Astrocyte (in vitro differentiated cells and primary cell): Measurements from ENCODE around the gene RBM20. TPM values are rescaled to one million over a fixed set of nuclear protein-coding genes. Genes with fewer than 3 reads are reported as not detected.

Experiments used
- DNase-seq: peaks from one replicate; pipeline ENCODE4 v3.0.0-alpha.2; 2010; ENCODE audit warnings: low read depth
- FAIRE-seq: peaks from 2 replicates; lab custom pipeline; 2011; peaks lifted over from hg19 to GRCh38; lab: Jason Lieb, UNC
- H2AFZ ChIP-seq: 2 replicates; pipeline ENCODE4 v1.6.0; 2012; ENCODE audit warnings: low read depth, low read length, inconsistent platforms
- H3K27ac ChIP-seq: 2 replicates; pipeline ENCODE4 v1.5.1; 2011; ENCODE audit warnings: low read depth, low read length, inconsistent platforms
- H3K27me3 ChIP-seq: 2 replicates; pipeline ENCODE4 v1.6.0; 2011; ENCODE audit warnings: low read length, inconsistent platforms; ENCODE audit not compliant: insufficient read depth
- H3K36me3 ChIP-seq: 2 replicates; pipeline ENCODE4 v1.5.1; 2011; ENCODE audit warnings: low read length, inconsistent platforms; ENCODE audit not compliant: insufficient read depth
- H3K4me1 ChIP-seq: 2 replicates; pipeline ENCODE4 v1.5.1; 2011; ENCODE audit warnings: low read length, inconsistent platforms; ENCODE audit not compliant: insufficient read depth
- H3K4me2 ChIP-seq: 2 replicates; pipeline ENCODE4 v1.6.0; 2012; ENCODE audit warnings: low read length, inconsistent platforms
- H3K4me3 ChIP-seq: 2 replicates; pipeline ENCODE4 v1.5.1; 2011; ENCODE audit warnings: low read depth, mild to moderate bottlenecking, low read length, inconsistent platforms; ENCODE audit not compliant: insufficient read depth
- H3K79me2 ChIP-seq: 2 replicates; pipeline ENCODE4 v1.6.0; 2012; ENCODE audit warnings: mild to moderate bottlenecking, low read length, inconsistent platforms; ENCODE audit not compliant: insufficient read depth
- H3K9ac ChIP-seq: 2 replicates; pipeline ENCODE4 v1.6.0; 2012; ENCODE audit warnings: mild to moderate bottlenecking, low read length, inconsistent platforms
- H3K9me3 ChIP-seq: 2 replicates; pipeline ENCODE4 v1.5.1; 2012; ENCODE audit warnings: low read depth, mild to moderate bottlenecking, low read length, inconsistent platforms; ENCODE audit not compliant: insufficient read depth
- H4K20me1 ChIP-seq: 2 replicates; pipeline ENCODE4 v1.6.0; 2012; ENCODE audit warnings: low read length, inconsistent platforms; ENCODE audit not compliant: insufficient read depth
- H3K27ac Mint-ChIP-seq: one replicate; pipeline ENCODE4 v1.8.0; 2021; ENCODE audit warnings: mild to moderate bottlenecking, mixed read lengths; ENCODE audit not compliant: unreplicated experiment
- H3K27me3 Mint-ChIP-seq: one replicate; pipeline ENCODE4 v1.8.0; 2021; ENCODE audit warnings: low read depth, mixed read lengths; ENCODE audit not compliant: unreplicated experiment
- H3K36me3 Mint-ChIP-seq: one replicate; pipeline ENCODE4 v1.8.0; 2021; ENCODE audit warnings: low read depth, mixed read lengths; ENCODE audit not compliant: unreplicated experiment
- H3K4me1 Mint-ChIP-seq: one replicate; pipeline ENCODE4 v1.8.0; 2021; ENCODE audit warnings: low read depth, mixed read lengths; ENCODE audit not compliant: unreplicated experiment
- H3K4me3 Mint-ChIP-seq: one replicate; pipeline ENCODE4 v1.8.0; 2021; ENCODE audit warnings: mild to moderate bottlenecking, moderate library complexity, mixed read lengths; ENCODE audit not compliant: unreplicated experiment
- H3K9me3 Mint-ChIP-seq: one replicate; pipeline ENCODE4 v1.8.0; 2021; ENCODE audit warnings: mild to moderate bottlenecking, mixed read lengths; ENCODE audit not compliant: unreplicated experiment
- CTCF ChIP-seq: IDR thresholded peaks from 2 replicates; pipeline ENCODE4 v1.5.1; 2011; ENCODE audit warnings: low read depth, mild to moderate bottlenecking, inconsistent platforms, low read length, moderate library complexity; ENCODE audit not compliant: insufficient read depth
- EZH2 ChIP-seq: IDR thresholded peaks from 2 replicates; pipeline ENCODE4 v1.6.1; 2012; ENCODE audit warnings: mild to moderate bottlenecking, low read length, inconsistent platforms; ENCODE audit not compliant: insufficient read depth
- total RNA-seq: library from RNA; stranded (reverse); gene quantifications from 2 replicates; pipeline ENCODE4 v1.2.1, GENCODE V29; 2021

Gene RBM20
- total RNA-seq, 1 donor from 2014 or later = 1.5 TPM

- Mint-ChIP-seq H3K4me3 (no peak overlapping the region), H3K27ac (no peak overlapping the region), H3K9me3 (peaks cover 3% of the 10 kb centered on the region), H3K4me1 (peaks cover 5% of the 10 kb centered on the region), H3K27me3 (peaks cover 2% of the 10 kb centered on the region), H3K36me3 (no peaks in the 10 kb centered on the region)
- no peak for TF ChIP-seq EZH2
- no peak for TF ChIP-seq CTCF
- Histone ChIP-seq H3K79me2 (no peaks in the 10 kb centered on the region), H3K36me3 (no peaks in the 10 kb centered on the region), H3K9me3 (no peaks in the 10 kb centered on the region), H3K4me2 (no peak overlapping the region), H3K4me3 (no peak overlapping the region), H3K4me1 (no peaks in the 10 kb centered on the region), H3K9ac (no peak overlapping the region), H3K27me3 (no peaks in the 10 kb centered on the region), H2AFZ (no peak overlapping the region), H3K27ac (no peak overlapping the region), H4K20me1 (no peaks in the 10 kb centered on the region)
- DNase-seq (no peak), FAIRE-seq (no peak)
These were observed 215.3 kb downstream of the RBM20 start for GRCh38 chr10:110859206-110859972.

- Histone ChIP-seq H3K79me2 (no peaks in the 10 kb centered on the region), H3K4me2 (no peak overlapping the region), H3K4me1 (no peaks in the 10 kb centered on the region), H3K4me3 (no peak overlapping the region), H3K27ac (no peak overlapping the region), H3K27me3 (no peaks in the 10 kb centered on the region), H3K9me3 (no peaks in the 10 kb centered on the region), H4K20me1 (no peaks in the 10 kb centered on the region), H3K36me3 (no peaks in the 10 kb centered on the region), H2AFZ (no peak overlapping the region), H3K9ac (no peak overlapping the region)
- Mint-ChIP-seq H3K27ac (no peak overlapping the region), H3K36me3 (no peaks in the 10 kb centered on the region), H3K4me1 (peaks cover 8% of the 10 kb centered on the region), H3K4me3 (peak overlapping the region; percentile 2), H3K27me3 (peaks cover 2% of the 10 kb centered on the region), H3K9me3 (peaks cover 3% of the 10 kb centered on the region)
- peak; percentile 26 for DNase-seq
- no peak for FAIRE-seq
- TF ChIP-seq EZH2 (no peak), CTCF (no peak)
These were observed 215.8 kb downstream of the RBM20 start for GRCh38 chr10:110859973-110860376.

- DNase-seq (no peak), FAIRE-seq (no peak)
- Histone ChIP-seq H3K4me1 (peaks cover 6% of the 10 kb centered on the region), H3K27me3 (no peaks in the 10 kb centered on the region), H3K9ac (no peak overlapping the region), H3K79me2 (no peaks in the 10 kb centered on the region), H3K36me3 (no peaks in the 10 kb centered on the region), H4K20me1 (no peaks in the 10 kb centered on the region), H3K4me2 (no peak overlapping the region), H3K9me3 (no peaks in the 10 kb centered on the region), H3K27ac (no peak overlapping the region), H3K4me3 (no peak overlapping the region), H2AFZ (no peak overlapping the region)
- TF ChIP-seq CTCF = no peak
- TF ChIP-seq EZH2 = no peak
- no peak overlapping the region for H3K4me3 Mint-ChIP-seq
- no peaks in the 10 kb centered on the region for H3K36me3 Mint-ChIP-seq
- no peak overlapping the region for H3K27ac Mint-ChIP-seq
- peaks cover 15% of the 10 kb centered on the region for H3K4me1 Mint-ChIP-seq
- H3K9me3 Mint-ChIP-seq = peaks cover 3% of the 10 kb centered on the region
- H3K27me3 Mint-ChIP-seq = peaks cover 2% of the 10 kb centered on the region
These were observed 216.6 kb downstream of the RBM20 start for GRCh38 chr10:110860576-110861241.
